ENCODE data around the gene RPL14. TPM values are rescaled to one million over a fixed set of nuclear protein-coding genes. Genes with fewer than 3 reads are reported as not detected.

RPL14 gene
- polyA plus RNA-seq, 3 donors, result 316 to 377 (median 348) TPM

DNA sequence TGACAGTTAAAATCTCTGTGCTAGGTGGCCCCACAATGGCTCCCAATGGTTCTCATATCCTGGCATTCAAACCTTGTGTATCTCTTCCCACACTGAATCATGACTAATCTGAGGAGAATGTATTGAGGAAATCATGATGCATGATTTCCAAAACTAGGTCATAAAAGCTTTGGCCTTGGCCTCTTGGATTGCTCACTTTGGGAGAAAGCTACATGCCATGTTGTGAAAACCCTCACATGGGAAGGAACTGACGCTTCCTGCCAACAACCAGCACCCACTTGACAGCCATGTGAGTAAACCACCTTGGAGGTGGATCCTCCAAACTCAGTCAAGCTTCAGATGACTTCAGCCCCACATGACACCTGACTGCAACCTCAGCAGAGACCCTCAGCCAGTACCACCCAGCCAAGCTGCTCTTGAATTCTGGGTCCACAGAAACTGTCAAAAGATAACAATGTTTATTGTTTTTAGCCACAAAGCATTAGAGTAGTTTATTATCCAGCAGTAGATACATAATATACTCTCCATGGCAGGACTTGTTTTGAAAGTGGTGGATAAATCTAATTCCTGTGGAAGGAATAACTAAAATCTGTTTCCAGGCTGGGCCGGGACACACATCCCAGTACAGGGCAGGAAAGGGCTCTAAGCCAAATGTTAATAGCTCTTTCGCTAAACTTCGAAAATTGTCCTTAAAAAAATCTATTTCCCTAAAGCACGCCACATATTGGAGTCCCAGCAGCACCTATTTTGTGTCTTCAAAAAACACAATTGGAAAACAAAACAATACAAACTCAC lies 47.7 kb downstream of the RPL14 start:
- H3K9me3 ChIP-seq (replicated peaks in 1 of 2; ENCODE audit: control insufficient read depth in 1 of 2, insufficient read depth in 1 of 2, low read length in 2 of 2), result no peaks in the 10 kb centered on the region
- TF ChIP-seq, protein P1, sequence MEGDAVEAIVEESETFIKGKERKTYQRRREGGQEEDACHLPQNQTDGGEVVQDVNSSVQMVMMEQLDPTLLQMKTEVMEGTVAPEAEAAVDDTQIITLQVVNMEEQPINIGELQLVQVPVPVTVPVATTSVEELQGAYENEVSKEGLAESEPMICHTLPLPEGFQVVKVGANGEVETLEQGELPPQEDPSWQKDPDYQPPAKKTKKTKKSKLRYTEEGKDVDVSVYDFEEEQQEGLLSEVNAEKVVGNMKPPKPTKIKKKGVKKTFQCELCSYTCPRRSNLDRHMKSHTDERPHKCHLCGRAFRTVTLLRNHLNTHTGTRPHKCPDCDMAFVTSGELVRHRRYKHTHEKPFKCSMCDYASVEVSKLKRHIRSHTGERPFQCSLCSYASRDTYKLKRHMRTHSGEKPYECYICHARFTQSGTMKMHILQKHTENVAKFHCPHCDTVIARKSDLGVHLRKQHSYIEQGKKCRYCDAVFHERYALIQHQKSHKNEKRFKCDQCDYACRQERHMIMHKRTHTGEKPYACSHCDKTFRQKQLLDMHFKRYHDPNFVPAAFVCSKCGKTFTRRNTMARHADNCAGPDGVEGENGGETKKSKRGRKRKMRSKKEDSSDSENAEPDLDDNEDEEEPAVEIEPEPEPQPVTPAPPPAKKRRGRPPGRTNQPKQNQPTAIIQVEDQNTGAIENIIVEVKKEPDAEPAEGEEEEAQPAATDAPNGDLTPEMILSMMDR (IDR thresholded peaks at IDR 0.05), result no peak
- peaks cover 0 to 6% of the 10 kb centered on the region in 2 donors for H3K27me3 ChIP-seq (ENCODE audit: control insufficient read depth in 2 of 2, insufficient read depth in 2 of 2, low read length in 2 of 2)
- peak overlapping the region; percentile 91 for H3K4me2 ChIP-seq (replicated peaks; ENCODE audit: extremely low read depth, low read length, poor library complexity, severe bottlenecking)
- H3K27ac ChIP-seq (ENCODE audit: low read depth in 1 of 2, low read length in 2 of 2), result no peak overlapping the region
- peaks cover 7 to 10% of the 10 kb centered on the region in 2 donors for H3K4me1 ChIP-seq (ENCODE audit: control insufficient read depth in 1 of 2, insufficient read depth in 2 of 2, low read length in 2 of 2)
- DNase-seq, result peak in 1 of 3 donors; percentile 5
- Mint-ChIP-seq H3K4me3 (peak overlapping the region in 1 of 2 donors; percentile 99), H3K27ac (peak overlapping the region in 1 of 7 donors; percentile 28), H3K36me3 (no peaks in the 10 kb centered on the region), H3K9me3 (no peaks in the 10 kb centered on the region), H3K4me1 (peaks cover 18% of the 10 kb centered on the region), H3K27me3 (ENCODE audit: low read depth in 3 of 3) (peaks cover 1 to 16% (median 10%) of the 10 kb centered on the region in 3 donors)
- no peaks in the 10 kb centered on the region for H3K36me3 ChIP-seq (replicated peaks in 1 of 2; ENCODE audit: control insufficient read depth in 1 of 2, insufficient read depth in 2 of 2, low read length in 2 of 2)
- H3K79me2 ChIP-seq (ENCODE audit: insufficient read depth, low read length), result no peaks in the 10 kb centered on the region
- 95% methylated on average over 4 of the region's 5 CpGs for WGBS (ENCODE audit: insufficient coverage)
- intact Hi-C loops (cut with micrococcal nuclease), result no loop called here
- H2AFZ ChIP-seq (ENCODE audit: insufficient read depth, low read depth, low read length, poor library complexity, severe bottlenecking), result no peak overlapping the region
- no peak overlapping the region for H3K9ac ChIP-seq (ENCODE audit: insufficient read depth, low read length, poor library complexity, severe bottlenecking)
- no peak overlapping the region for H3K4me3 ChIP-seq (replicated peaks in 1 of 3; ENCODE audit: low read depth in 2 of 3, low read length in 3 of 3)
- H4K20me1 ChIP-seq (ENCODE audit: insufficient read depth, low read length), result no peaks in the 10 kb centered on the region

DNA sequence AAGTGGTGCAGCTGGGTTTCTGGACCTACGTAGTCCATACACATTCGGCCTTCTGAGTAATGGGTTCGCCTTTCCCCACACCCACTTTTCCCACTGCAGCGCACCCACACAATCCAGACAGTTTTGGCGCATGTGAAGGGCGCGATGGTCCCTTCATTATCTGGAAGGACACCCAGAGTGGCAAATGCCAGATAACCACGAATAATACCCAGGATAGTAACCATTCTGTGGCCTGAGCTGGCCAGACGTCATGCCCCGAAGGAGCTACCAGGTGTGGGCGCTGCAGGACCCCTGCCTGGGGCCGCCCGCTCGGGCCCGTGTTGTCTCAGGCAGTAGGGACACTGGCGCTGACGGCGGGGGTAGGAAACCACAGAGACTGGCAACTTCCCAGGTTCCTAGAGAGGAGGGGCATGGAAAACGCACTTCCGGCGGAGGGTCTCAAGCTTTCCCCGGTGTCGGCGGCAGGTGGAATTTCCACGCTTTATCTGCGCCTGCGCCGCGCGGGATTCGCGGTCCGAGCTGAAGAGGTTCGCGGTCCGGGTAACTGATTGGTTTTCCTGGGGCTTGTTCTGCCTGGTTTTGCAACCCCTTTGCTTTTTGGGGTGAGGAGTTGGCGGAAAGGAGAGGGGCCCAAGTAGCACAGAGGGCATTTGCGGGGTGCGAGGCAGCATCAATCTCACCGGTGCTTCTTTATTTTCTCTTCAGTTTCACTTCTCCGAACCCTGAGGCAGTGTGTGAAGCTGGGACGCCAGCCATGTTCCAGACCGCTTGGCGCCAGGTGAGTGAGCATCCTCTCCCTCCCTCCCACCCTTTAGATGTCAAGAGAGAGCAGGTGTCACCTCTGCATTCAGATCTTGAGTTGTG lies 48.7 kb downstream of the RPL14 start, which contains the start of gene ZNF620:
Gene ZNF620 (plus strand): TSS at position 441 of the 864 bp plus-strand sequence. CDS start 314 bp downstream, at position 755.
- 6% methylated on average over 27 of the region's 44 CpGs for WGBS (ENCODE audit: insufficient coverage)
- no peaks in the 10 kb centered on the region for H4K20me1 ChIP-seq (ENCODE audit: insufficient read depth, low read length)
- H2AFZ ChIP-seq (ENCODE audit: insufficient read depth, low read depth, low read length, poor library complexity, severe bottlenecking), result peak within 1 kb of the TSS; percentile 97
- H3K79me2 ChIP-seq (ENCODE audit: insufficient read depth, low read length), result no peaks in the 10 kb centered on the region
- H3K4me2 ChIP-seq (replicated peaks; ENCODE audit: extremely low read depth, low read length, poor library complexity, severe bottlenecking), result peak within 1 kb of the TSS; percentile 91
- H3K9me3 ChIP-seq (replicated peaks in 1 of 2; ENCODE audit: control insufficient read depth in 1 of 2, insufficient read depth in 1 of 2, low read length in 2 of 2), result no peaks in the 10 kb centered on the region
- intact Hi-C loops (cut with micrococcal nuclease), result no loop called here
- H3K27me3 ChIP-seq (ENCODE audit: control insufficient read depth in 2 of 2, insufficient read depth in 2 of 2, low read length in 2 of 2), result peaks cover 0 to 6% of the 10 kb centered on the region in 2 donors
- TF ChIP-seq, protein P1 (IDR thresholded peaks at IDR 0.05), result peak; percentile 23
- peak within 1 kb of the TSS; percentile 99 for H3K4me3 Mint-ChIP-seq
- peak within 1 kb of the TSS; percentile 48 to 91 (median 80) for H3K4me3 ChIP-seq (replicated peaks in 1 of 3; ENCODE audit: low read depth in 2 of 3, low read length in 3 of 3)
- H3K27me3 Mint-ChIP-seq (ENCODE audit: low read depth in 3 of 3), result peaks cover 1 to 16% (median 10%) of the 10 kb centered on the region in 3 donors
- H3K27ac ChIP-seq (ENCODE audit: low read depth in 1 of 2, low read length in 2 of 2), result peak within 1 kb of the TSS in 1 of 2 donors; percentile 31
- H3K4me1 ChIP-seq (ENCODE audit: control insufficient read depth in 1 of 2, insufficient read depth in 2 of 2, low read length in 2 of 2), result peaks cover 7 to 10% of the 10 kb centered on the region in 2 donors
- H3K27ac Mint-ChIP-seq, result peak within 1 kb of the TSS; percentile 33 to 82 (median 59)
- peak in 2 of 3 donors; percentile 10 to 28 for DNase-seq
- H3K36me3 Mint-ChIP-seq, result no peaks in the 10 kb centered on the region
- peaks cover 0 to 1% (median 0%) of the 10 kb centered on the region in 7 donors for H3K9me3 Mint-ChIP-seq
- H3K36me3 ChIP-seq (replicated peaks in 1 of 2; ENCODE audit: control insufficient read depth in 1 of 2, insufficient read depth in 2 of 2, low read length in 2 of 2), result no peaks in the 10 kb centered on the region
- H3K4me1 Mint-ChIP-seq, result peaks cover 18% of the 10 kb centered on the region
- peak within 1 kb of the TSS; percentile 67 for H3K9ac ChIP-seq (ENCODE audit: insufficient read depth, low read length, poor library complexity, severe bottlenecking)
